ENCODE measurements around the gene C17orf113. TPM values are rescaled to one million over a fixed set of nuclear protein-coding genes. Genes with fewer than 3 reads are reported as not detected.

C17orf113 gene
- total and polyA plus RNA-seq, 5 donors: 0.60 to 1.2 (median 0.71) TPM

GRCh38 chr17:41992576-41992975, 57.8 kb downstream of the C17orf113 start:
- Histone ChIP-seq H3K4me3 (ENCODE audit: low read length) (no peak overlapping the region), H3K27me3 (ENCODE audit: control insufficient read depth, insufficient read depth) (no peaks in the 10 kb centered on the region), H3K4me1 (ENCODE audit: control insufficient read depth, insufficient read depth, low read length) (no peaks in the 10 kb centered on the region), H3K27ac (ENCODE audit: low read length) (no peak overlapping the region), H3K9me3 (ENCODE audit: control insufficient read depth, low read length) (no peaks in the 10 kb centered on the region)
- ATAC-seq (no peak), DNase-seq (no peak)
- intact Hi-C loops (cut with DNase I): no loop called here
- WGBS: 49% methylated on average over 3 of the region's 3 CpGs

- Histone ChIP-seq H3K27ac (ENCODE audit: low read length) (no peak overlapping the region), H3K4me1 (ENCODE audit: control insufficient read depth, insufficient read depth, low read length) (no peaks in the 10 kb centered on the region), H3K4me3 (ENCODE audit: low read length) (no peak overlapping the region), H3K9me3 (ENCODE audit: control insufficient read depth, low read length) (no peaks in the 10 kb centered on the region), H3K27me3 (ENCODE audit: control insufficient read depth, insufficient read depth) (no peaks in the 10 kb centered on the region)
- intact Hi-C loops (cut with DNase I): no loop called here
- DNase-seq: no peak
- no peak for ATAC-seq
- 76% methylated on average over 5 of the region's 5 CpGs for WGBS
These were observed 60.5 kb downstream of the C17orf113 start for GRCh38 chr17:41989702-41990419.

- DNase-seq (no peak), ATAC-seq (no peak)
- Histone ChIP-seq H3K9me3 (ENCODE audit: control insufficient read depth, low read length) (no peaks in the 10 kb centered on the region), H3K27me3 (ENCODE audit: control insufficient read depth, insufficient read depth) (no peaks in the 10 kb centered on the region), H3K4me3 (ENCODE audit: low read length) (no peak overlapping the region), H3K27ac (ENCODE audit: low read length) (no peak overlapping the region), H3K4me1 (ENCODE audit: control insufficient read depth, insufficient read depth, low read length) (no peaks in the 10 kb centered on the region)
- intact Hi-C loops (cut with DNase I): no loop called here
- 95% methylated on average over 2 of the region's 2 CpGs for WGBS
These were observed 62.0 kb downstream of the C17orf113 start for GRCh38 chr17:41988418-41988817.

Other genes with a start within 250 kb of the C17orf113 start
- 10 to 100 TPM; 12.1 to 17.1 (median 13.9) TPM for gene P3H4, start 238.7 kb downstream of the C17orf113 start, total RNA-seq
- 9.8 TPM for gene P3H4, start 238.7 kb downstream of the C17orf113 start, polyA plus RNA-seq
- 10 to 100 TPM; 26.5 to 42.7 (median 38.8) TPM for gene FKBP10, start 237.6 kb downstream of the C17orf113 start, total RNA-seq
- 24.8 TPM for gene FKBP10, start 237.6 kb downstream of the C17orf113 start, polyA plus RNA-seq
- 10 to 100 TPM; 29.1 to 46.6 (median 32.1) TPM for gene NT5C3B, start 214.4 kb downstream of the C17orf113 start, total RNA-seq
- 40.5 TPM for gene NT5C3B, start 214.4 kb downstream of the C17orf113 start, polyA plus RNA-seq
- gene KLHL10, start 212.8 kb downstream of the C17orf113 start, total RNA-seq: under 1 TPM in 3 of 4 donors, not detected in 1; 0.26 to 0.33 (median 0.28) TPM
- 0.09 TPM for gene KLHL10, start 212.8 kb downstream of the C17orf113 start, polyA plus RNA-seq
- gene KLHL11, start 185.2 kb downstream of the C17orf113 start, total RNA-seq: 1 to 10 TPM; 5.1 to 6.7 (median 5.5) TPM
- gene KLHL11, start 185.2 kb downstream of the C17orf113 start, polyA plus RNA-seq: 1.9 TPM
- gene ACLY, start 131.7 kb downstream of the C17orf113 start, total RNA-seq: 10 to 100 TPM; 24.7 to 50.8 (median 38.4) TPM
- gene ACLY, start 131.7 kb downstream of the C17orf113 start, polyA plus RNA-seq: 23.0 TPM
- gene ODAD4, start 120.0 kb downstream of the C17orf113 start, total RNA-seq: 1 to 10 TPM in 2 of 4 donors, under 1 TPM in 2; 0.71 to 2.0 (median 1.2) TPM
- gene ODAD4, start 120.0 kb downstream of the C17orf113 start, polyA plus RNA-seq: 0.72 TPM
- 10 to 100 TPM; 37.1 to 41.1 (median 39.2) TPM for gene CNP, start 83.8 kb downstream of the C17orf113 start, total RNA-seq
- gene CNP, start 83.8 kb downstream of the C17orf113 start, polyA plus RNA-seq: 32.1 TPM
- gene DNAJC7, start 33.2 kb downstream of the C17orf113 start, total RNA-seq: 10 to 100 TPM; 56.2 to 81.5 (median 65.3) TPM
- 60.7 TPM for gene DNAJC7, start 33.2 kb downstream of the C17orf113 start, polyA plus RNA-seq
- gene NKIRAS2, start 30.5 kb downstream of the C17orf113 start, total RNA-seq: 10 to 100 TPM; 39.1 to 47.9 (median 40.4) TPM
- 53.9 TPM for gene NKIRAS2, start 30.5 kb downstream of the C17orf113 start, polyA plus RNA-seq
- gene ZNF385C, start 47.9 kb upstream of the C17orf113 start, total RNA-seq: under 1 TPM in 3 of 4 donors, not detected in 1; 0.29 to 0.42 (median 0.31) TPM
- gene ZNF385C, start 47.9 kb upstream of the C17orf113 start, polyA plus RNA-seq: 0.32 TPM
- 1 to 10 TPM; 5.4 to 8.0 (median 6.1) TPM for gene DHX58, start 62.1 kb upstream of the C17orf113 start, total RNA-seq
- gene DHX58, start 62.1 kb upstream of the C17orf113 start, polyA plus RNA-seq: 7.2 TPM
- 10 to 100 TPM; 15.8 to 32.4 (median 23.3) TPM for gene KAT2A, start 70.8 kb upstream of the C17orf113 start, total RNA-seq
- 30.1 TPM for gene KAT2A, start 70.8 kb upstream of the C17orf113 start, polyA plus RNA-seq
- gene HSPB9, start 72.2 kb upstream of the C17orf113 start, total RNA-seq: under 1 TPM in 3 of 4 donors, not detected in 1; 0.20 to 0.21 (median 0.20) TPM
- 0.18 TPM for gene HSPB9, start 72.2 kb upstream of the C17orf113 start, polyA plus RNA-seq
- 10 to 100 TPM; 39.9 to 58.1 (median 53.8) TPM for gene RAB5C, start 104.4 kb upstream of the C17orf113 start, total RNA-seq
- 55.0 TPM for gene RAB5C, start 104.4 kb upstream of the C17orf113 start, polyA plus RNA-seq
- gene KCNH4, start 130.5 kb upstream of the C17orf113 start, total RNA-seq: under 1 TPM in 3 of 4 donors, not detected in 1; 0.06 to 0.28 (median 0.14) TPM
- gene KCNH4, start 130.5 kb upstream of the C17orf113 start, polyA plus RNA-seq: 0.14 TPM
- gene HCRT, start 134.9 kb upstream of the C17orf113 start, total RNA-seq: not detected
- gene HCRT, start 134.9 kb upstream of the C17orf113 start, polyA plus RNA-seq: not detected
- gene GHDC, start 143.9 kb upstream of the C17orf113 start, total RNA-seq: 10 to 100 TPM; 11.5 to 15.4 (median 13.1) TPM
- 10.5 TPM for gene GHDC, start 143.9 kb upstream of the C17orf113 start, polyA plus RNA-seq
- gene STAT5B, start 225.8 kb upstream of the C17orf113 start, total RNA-seq: 10 to 100 TPM; 39.4 to 46.3 (median 40.5) TPM
- gene STAT5B, start 225.8 kb upstream of the C17orf113 start, polyA plus RNA-seq: 19.7 TPM
- 10 to 100 TPM; 20.8 to 30.5 (median 23.3) TPM for gene STAT5A, start 237.9 kb upstream of the C17orf113 start, total RNA-seq
- gene STAT5A, start 237.9 kb upstream of the C17orf113 start, polyA plus RNA-seq: 8.1 TPM